22Rv1 (cell line): Measurements from ENCODE around the gene ADAMTS3.

Experiments used
- ZFX ChIP-seq: fragments of 450-650 bp; IDR thresholded peaks from 2 replicates; pipeline ENCODE4 v1.6.1; 2017; ENCODE audit warnings: antibody characterized with exemption, borderline replicate concordance
- TF ChIP-seq, protein P1 (sequence below): fragments of 450-650 bp; IDR thresholded peaks from 2 replicates; pipeline ENCODE4 v1.5.1; 2017; ENCODE audit warnings: mild to moderate bottlenecking

DNA sequence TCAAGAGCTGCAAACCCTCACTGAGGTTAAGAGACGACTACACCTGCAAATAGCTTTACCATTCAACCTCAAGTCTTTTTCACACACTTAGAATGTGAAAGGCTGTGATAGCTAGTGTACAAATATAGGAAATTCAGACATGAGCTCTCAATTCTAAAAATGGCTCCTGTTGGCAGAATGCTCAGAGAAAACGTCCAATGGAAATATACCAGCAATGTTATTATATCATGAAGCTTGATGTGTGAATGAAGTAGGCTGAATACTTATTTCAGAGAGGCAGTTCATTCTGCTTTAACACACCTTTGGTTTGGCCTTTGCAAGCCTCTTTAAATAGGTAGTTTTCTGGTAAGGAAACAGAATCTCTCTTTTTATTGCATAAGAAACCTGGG lies 227.6 kb downstream of the ADAMTS3 start:
- TF ChIP-seq, protein P1, sequence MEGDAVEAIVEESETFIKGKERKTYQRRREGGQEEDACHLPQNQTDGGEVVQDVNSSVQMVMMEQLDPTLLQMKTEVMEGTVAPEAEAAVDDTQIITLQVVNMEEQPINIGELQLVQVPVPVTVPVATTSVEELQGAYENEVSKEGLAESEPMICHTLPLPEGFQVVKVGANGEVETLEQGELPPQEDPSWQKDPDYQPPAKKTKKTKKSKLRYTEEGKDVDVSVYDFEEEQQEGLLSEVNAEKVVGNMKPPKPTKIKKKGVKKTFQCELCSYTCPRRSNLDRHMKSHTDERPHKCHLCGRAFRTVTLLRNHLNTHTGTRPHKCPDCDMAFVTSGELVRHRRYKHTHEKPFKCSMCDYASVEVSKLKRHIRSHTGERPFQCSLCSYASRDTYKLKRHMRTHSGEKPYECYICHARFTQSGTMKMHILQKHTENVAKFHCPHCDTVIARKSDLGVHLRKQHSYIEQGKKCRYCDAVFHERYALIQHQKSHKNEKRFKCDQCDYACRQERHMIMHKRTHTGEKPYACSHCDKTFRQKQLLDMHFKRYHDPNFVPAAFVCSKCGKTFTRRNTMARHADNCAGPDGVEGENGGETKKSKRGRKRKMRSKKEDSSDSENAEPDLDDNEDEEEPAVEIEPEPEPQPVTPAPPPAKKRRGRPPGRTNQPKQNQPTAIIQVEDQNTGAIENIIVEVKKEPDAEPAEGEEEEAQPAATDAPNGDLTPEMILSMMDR, result no peak
- TF ChIP-seq ZFX, result no peak
